Common myeloid progenitor, CD34-positive (primary cell): Measurements from ENCODE around the gene THYN1. TPM values are rescaled to one million over a fixed set of nuclear protein-coding genes. Genes with fewer than 3 reads are reported as not detected.

Experiments
- CTCF ChIA-PET: fragments of 350-600 bp; sonication (Branson Sonifier 250); formaldehyde crosslinking; loops from one replicate; lab custom pipeline; 2021; ENCODE audit warnings: antibody characterized with exemption; lab: Charles Lee
- POLR2A ChIA-PET: fragments of 350-600 bp; sonication (Branson Sonifier 250); formaldehyde crosslinking; loops from one replicate; lab custom pipeline; 2021; ENCODE audit warnings: antibody characterized with exemption; lab: Charles Lee
- DNase-seq, 3 donors: peaks; one replicate each; pipeline versions ENCODE4 v3.0.0 to v3.0.0-alpha.2; 2013
- H3K27ac ChIP-seq, 2 experiments: 1 replicate in 1 of 2; 2 replicates in 1 of 2; pipeline ENCODE4 v1.7.0; 2013; ENCODE audit warnings: inconsistent platforms in 2 of 2, low read length in 2 of 2, mild to moderate bottlenecking in 2 of 2, low read depth in 1 of 2, moderate library complexity in 1 of 2; ENCODE audit not compliant: severe bottlenecking in 2 of 2, insufficient read depth in 1 of 2, poor library complexity in 1 of 2
- H3K27me3 ChIP-seq, 5 experiments: replicated peaks in 2 of 5; 1 replicate in 3 of 5; 2 replicates in 2 of 5; pipeline versions ENCODE4 v1.6.1 to v1.7.0; 2013; ENCODE audit warnings: low read length in 4 of 5, mild to moderate bottlenecking in 2 of 5, moderate library complexity in 2 of 5, inconsistent platforms in 1 of 5; ENCODE audit not compliant: insufficient read depth in 5 of 5, control insufficient read depth in 4 of 5
- H3K36me3 ChIP-seq, 4 experiments: 1 replicate in 2 of 4; 2 replicates in 2 of 4; pipeline versions ENCODE4 v1.6.1 to v1.7.0; 2013; ENCODE audit warnings: low read length in 3 of 4, control low read depth in 1 of 4, mild to moderate bottlenecking in 1 of 4; ENCODE audit not compliant: control insufficient read depth in 4 of 4, insufficient read depth in 4 of 4
- H3K4me1 ChIP-seq, 4 experiments: 1 replicate in 3 of 4; 2 replicates in 1 of 4; pipeline versions ENCODE4 v1.6.1 to v1.7.1; 2013; ENCODE audit warnings: low read length in 3 of 4, mild to moderate bottlenecking in 3 of 4, control low read depth in 1 of 4, inconsistent platforms in 1 of 4, moderate library complexity in 1 of 4; ENCODE audit not compliant: control insufficient read depth in 4 of 4, insufficient read depth in 4 of 4; ENCODE audit errors: control extremely low read depth in 1 of 4
- H3K4me3 ChIP-seq, 7 experiments: 1 replicate in 4 of 7; 2 replicates in 3 of 7; pipeline versions ENCODE4 v1.5.1 to v1.7.0; 2013; ENCODE audit warnings: mild to moderate bottlenecking in 7 of 7, low read length in 6 of 7, moderate library complexity in 6 of 7, inconsistent platforms in 2 of 7, low read depth in 2 of 7, control low read depth in 1 of 7; ENCODE audit not compliant: insufficient read depth in 4 of 7, control insufficient read depth in 1 of 7; ENCODE audit errors: extremely low read depth in 1 of 7
- H3K9me3 ChIP-seq, 5 experiments: 1 replicate in 4 of 5; 2 replicates in 1 of 5; pipeline versions ENCODE4 v1.6.1 to v1.7.1; 2013; ENCODE audit warnings: low read length in 4 of 5, mild to moderate bottlenecking in 2 of 5, inconsistent platforms in 1 of 5, low read depth in 1 of 5, moderate library complexity in 1 of 5; ENCODE audit not compliant: control insufficient read depth in 4 of 5, insufficient read depth in 2 of 5; ENCODE audit errors: control extremely low read depth in 1 of 5
- WGBS: methylation state at CpG from one replicate; pipeline ENCODE4 v1.1.5; 2013; ENCODE audit not compliant: insufficient coverage; 5-methylcytosine and 5-hydroxymethylcytosine counted together
- polyA plus RNA-seq: library from polyadenylated mRNA; unstranded; fragments of 120-200 nt; gene quantifications from one replicate; pipeline ENCODE4 v1.2.1, GENCODE V29; 2013

The THYN1 gene
- polyA plus RNA-seq = 74.6 TPM

DNA sequence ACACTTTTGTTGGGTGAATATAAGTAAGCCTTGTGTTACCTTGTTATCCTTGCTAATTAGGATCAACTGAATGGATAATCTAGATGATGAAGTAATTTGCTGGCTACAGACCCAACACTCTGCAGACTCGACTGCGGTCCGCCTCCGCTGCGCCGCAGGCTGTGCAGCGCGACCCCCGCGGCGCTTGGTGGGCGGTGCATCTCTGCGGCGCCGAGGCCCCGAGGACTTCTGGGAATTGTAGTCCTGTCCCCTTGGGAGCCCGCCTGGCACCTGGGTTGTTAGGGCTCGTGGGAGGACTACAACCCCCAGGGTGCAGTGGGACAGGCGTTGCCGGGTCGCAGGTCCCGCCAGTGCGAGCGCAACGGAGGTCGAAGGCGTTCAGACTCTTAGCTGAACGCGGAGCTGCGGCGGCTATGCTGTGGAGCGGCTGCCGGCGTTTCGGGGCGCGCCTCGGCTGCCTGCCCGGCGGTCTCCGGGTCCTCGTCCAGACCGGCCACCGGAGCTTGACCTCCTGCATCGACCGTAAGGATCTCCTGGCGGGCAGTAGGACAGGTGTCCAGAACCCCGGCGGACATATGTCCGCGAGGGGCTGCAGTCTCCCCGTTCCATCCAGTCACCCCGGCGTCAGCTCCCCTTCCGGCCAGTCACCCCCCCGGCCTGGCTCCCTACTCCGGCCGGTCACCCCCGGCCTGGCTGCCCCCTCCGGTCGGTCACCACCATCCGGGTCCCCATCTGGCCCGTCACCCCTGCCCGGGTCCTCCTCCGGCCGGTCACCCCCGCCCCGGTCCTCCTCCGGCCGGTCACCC is at the start of gene THYN1, which contains the start of gene ACAD8:
THYN1 (minus strand) TSS at position 165 of the 806 bp plus-strand sequence. CDS start 470 bp downstream, outside the sequence.
ACAD8 (plus strand) TSS at position 381 of the 806 bp plus-strand sequence; CDS start at position 414, 33 bp downstream.
- H3K36me3 ChIP-seq = peaks cover 0 to 34% (median 29%) of the 10 kb centered on the region in 4 experiments
- no peaks in the 10 kb centered on the region for H3K27me3 ChIP-seq
- H3K9me3 ChIP-seq = no peaks in the 10 kb centered on the region
- DNase-seq = peak; percentile 97 to 99 (median 99)
- POLR2A ChIA-PET = interaction anchor here (1.0 kb wide), 1 partner anchor 29 kb away, joined by 3 read pairs; the partner anchor contains the start of genes NCAPD3 and VPS26B
- H3K27ac ChIP-seq = peak within 1 kb of the TSS in 1 of 2 experiments; percentile 62
- under 1% methylated on average over 60 of the region's 70 CpGs for WGBS
- peak within 1 kb of the TSS; percentile 90 to 100 (median 97) for H3K4me3 ChIP-seq
- CTCF ChIA-PET = interaction anchor here (1.6 kb wide), 1 partner anchor 14 kb away, joined by 3 read pairs; no protein-coding TSS in a partner anchor
- H3K4me1 ChIP-seq = peaks cover 9 to 20% (median 12%) of the 10 kb centered on the region in 4 experiments

DNA sequence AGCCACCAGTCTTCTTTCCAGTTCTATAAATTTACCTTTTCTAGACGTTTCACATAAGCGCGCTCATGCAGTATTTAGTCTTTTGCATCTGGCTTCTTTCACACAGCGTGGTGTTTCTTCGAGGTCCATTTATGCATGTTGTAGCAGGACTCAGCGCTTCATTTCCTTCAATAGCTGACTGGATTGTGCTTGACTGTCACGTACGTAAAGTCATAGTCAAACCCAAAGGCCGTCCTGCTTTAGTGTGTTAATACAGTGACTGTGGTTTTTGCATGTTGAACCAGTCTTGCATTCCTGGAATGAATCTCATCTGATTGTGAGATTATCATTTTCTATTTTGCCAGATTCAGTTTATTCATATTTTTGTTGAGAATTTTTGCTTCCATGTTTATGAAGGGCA is 41.5 kb upstream of the THYN1 start:
- H3K27ac ChIP-seq = no peak overlapping the region
- peaks cover 0 to 3% (median 0%) of the 10 kb centered on the region in 5 experiments for H3K27me3 ChIP-seq
- 90% methylated on average over 6 of the region's 9 CpGs for WGBS
- CTCF ChIA-PET = no interaction called here
- H3K4me3 ChIP-seq = no peak overlapping the region
- POLR2A ChIA-PET = no interaction called here
- H3K4me1 ChIP-seq = no peaks in the 10 kb centered on the region
- no peaks in the 10 kb centered on the region for H3K36me3 ChIP-seq
- DNase-seq = no peak
- H3K9me3 ChIP-seq = no peaks in the 10 kb centered on the region

DNA sequence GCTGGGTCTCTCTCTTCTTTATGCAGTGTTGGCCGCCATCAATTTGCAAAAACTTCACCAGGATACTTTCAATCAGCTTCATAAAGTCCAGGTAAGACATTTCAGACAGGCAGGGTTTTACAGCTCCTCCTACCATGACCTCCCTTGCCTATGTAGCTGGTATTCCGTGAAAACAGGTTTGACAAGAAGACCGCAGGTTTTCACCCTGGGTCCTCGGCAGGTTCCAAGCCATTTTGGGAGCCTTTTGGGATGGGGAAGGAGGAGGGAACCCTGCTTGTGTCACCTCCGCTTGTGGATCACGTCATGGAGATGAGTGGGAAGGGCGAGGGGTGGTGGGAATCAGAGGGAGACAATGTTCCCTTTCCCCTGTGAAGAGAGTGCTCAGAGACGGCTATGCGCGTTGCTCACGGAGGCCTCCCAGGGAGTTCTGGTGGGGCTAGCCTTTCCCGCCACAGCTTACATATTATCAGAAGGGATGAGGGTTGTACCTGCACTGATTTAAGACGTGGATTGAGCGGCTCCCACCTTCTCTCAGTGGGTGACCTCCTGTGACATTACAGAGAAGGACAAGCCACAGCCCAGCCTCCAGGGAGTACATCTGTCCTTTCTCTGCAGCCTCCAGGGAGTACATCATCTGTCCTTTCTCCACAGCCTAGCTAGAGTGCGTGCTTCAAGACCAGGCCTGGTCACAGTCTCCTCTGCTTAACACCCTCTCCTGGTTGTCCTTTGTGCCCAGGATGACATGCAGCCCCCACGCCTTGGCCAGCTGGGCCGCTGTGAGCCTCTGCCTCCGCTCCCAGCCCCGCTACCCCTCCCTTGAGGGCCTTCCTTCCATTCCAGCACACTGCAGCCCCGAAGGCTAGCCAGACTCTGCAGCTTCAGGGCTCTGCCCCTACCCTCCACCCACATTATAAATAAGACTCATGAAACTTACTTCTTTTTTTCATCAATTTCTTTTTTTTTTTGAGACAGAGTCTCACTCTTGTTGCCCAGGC is 40.3 kb upstream of the THYN1 start:
- H3K4me1 ChIP-seq = no peaks in the 10 kb centered on the region
- POLR2A ChIA-PET = no interaction called here
- H3K36me3 ChIP-seq = no peaks in the 10 kb centered on the region
- H3K27ac ChIP-seq = no peak overlapping the region
- no peak for DNase-seq
- CTCF ChIA-PET = no interaction called here
- no peak overlapping the region for H3K4me3 ChIP-seq
- 93% methylated on average over 16 of the region's 20 CpGs for WGBS
- H3K9me3 ChIP-seq = no peaks in the 10 kb centered on the region
- peaks cover 0 to 4% (median 3%) of the 10 kb centered on the region in 5 experiments for H3K27me3 ChIP-seq

DNA sequence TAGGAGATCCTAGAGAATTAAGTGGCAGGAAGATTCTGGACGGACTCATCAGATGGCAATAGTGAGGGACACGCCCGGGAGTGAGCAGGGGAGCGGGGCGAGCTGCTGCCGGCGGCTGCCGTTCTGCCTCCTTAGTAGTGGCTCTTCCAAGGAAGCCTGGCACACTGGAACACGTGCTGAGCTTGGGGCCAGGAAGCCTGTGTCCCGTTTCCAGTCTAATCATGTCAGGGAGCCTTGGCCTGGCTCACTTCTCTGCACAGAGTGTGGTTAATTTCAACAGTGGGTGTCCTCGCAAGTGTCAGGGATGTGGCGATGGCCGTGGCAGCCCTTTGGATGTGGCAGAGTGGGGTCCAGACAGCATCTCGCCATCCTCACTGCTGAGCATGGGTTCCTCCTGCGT is 39.5 kb upstream of the THYN1 start:
- Histone ChIP-seq H3K36me3 (no peaks in the 10 kb centered on the region), H3K27me3 (peaks cover 0 to 6% (median 3%) of the 10 kb centered on the region in 5 experiments), H3K27ac (no peak overlapping the region), H3K4me3 (no peak overlapping the region), H3K4me1 (no peaks in the 10 kb centered on the region), H3K9me3 (no peaks in the 10 kb centered on the region)
- POLR2A ChIA-PET = no interaction called here
- no peak for DNase-seq
- CTCF ChIA-PET = no interaction called here
- WGBS = 84% methylated on average over 15 of the region's 15 CpGs

DNA sequence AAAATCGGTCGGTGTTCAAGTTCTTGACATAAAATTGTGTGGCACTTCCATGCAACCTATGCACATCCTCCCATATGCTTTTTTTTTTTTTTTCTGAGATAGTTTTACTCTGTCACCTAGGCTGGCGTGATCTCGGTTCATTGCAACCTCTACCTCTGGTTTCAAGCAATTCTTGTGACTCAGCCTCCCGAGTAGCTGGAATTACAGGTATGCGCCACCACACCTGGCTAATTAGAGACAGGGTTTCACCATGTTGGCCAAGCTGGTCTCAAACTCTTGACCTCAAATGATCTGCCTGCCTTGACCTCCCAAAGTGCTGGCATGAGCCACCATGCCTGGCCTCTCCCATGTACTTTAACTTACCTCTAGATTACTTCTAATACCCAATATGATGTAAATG is 38.0 kb upstream of the THYN1 start:
- peaks cover 0 to 6% (median 4%) of the 10 kb centered on the region in 5 experiments for H3K27me3 ChIP-seq
- H3K4me3 ChIP-seq = no peak overlapping the region
- DNase-seq = no peak
- no peak overlapping the region for H3K27ac ChIP-seq
- CTCF ChIA-PET = no interaction called here
- no peaks in the 10 kb centered on the region for H3K36me3 ChIP-seq
- H3K9me3 ChIP-seq = no peaks in the 10 kb centered on the region
- POLR2A ChIA-PET = no interaction called here
- 91% methylated on average over 6 of the region's 6 CpGs for WGBS
- no peaks in the 10 kb centered on the region for H3K4me1 ChIP-seq

DNA sequence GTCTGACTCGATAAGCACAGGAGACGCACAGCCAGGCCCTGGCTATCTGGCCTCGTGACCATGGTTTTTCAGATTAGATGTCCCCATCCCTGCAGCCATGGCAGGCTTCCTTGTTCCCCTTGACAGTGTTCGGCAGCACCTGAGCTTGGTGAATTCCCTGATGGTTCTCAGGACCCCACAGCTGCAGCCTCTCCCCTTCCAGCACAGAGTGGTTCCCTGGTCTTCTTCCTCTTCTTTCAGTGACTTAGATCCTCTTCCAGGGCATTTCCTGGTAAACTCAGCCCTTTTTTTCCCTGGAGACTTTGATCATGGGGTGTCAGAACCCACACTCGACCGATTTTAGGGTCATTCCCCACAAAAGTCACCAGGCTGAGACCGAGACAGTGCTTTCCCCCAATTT is 37.5 kb upstream of the THYN1 start:
- H3K27me3 ChIP-seq = peaks cover 0 to 6% (median 4%) of the 10 kb centered on the region in 5 experiments
- CTCF ChIA-PET = no interaction called here
- DNase-seq = no peak
- no peaks in the 10 kb centered on the region for H3K36me3 ChIP-seq
- POLR2A ChIA-PET = no interaction called here
- no peaks in the 10 kb centered on the region for H3K4me1 ChIP-seq
- H3K27ac ChIP-seq = no peak overlapping the region
- WGBS = 97% methylated on average over 7 of the region's 7 CpGs
- H3K4me3 ChIP-seq = no peak overlapping the region
- no peaks in the 10 kb centered on the region for H3K9me3 ChIP-seq
